Dermis blood vessel endothelial cell (primary cell): Measurements from ENCODE around the gene FMN2. TPM values are rescaled to one million over a fixed set of nuclear protein-coding genes. Genes with fewer than 3 reads are reported as not detected.
"Not testable (repeated sequence)": the region's sequence is repeated elsewhere in the genome, so short reads cannot be mapped to it uniquely, and the experiment has no call there.

ENCODE experiments used
- DNase-seq: peaks from one replicate; pipeline ENCODE4 v3.0.0; 2010
- total RNA-seq: library from RNA; depleted of rRNA; stranded (reverse); fragments of >200 nt; gene quantifications from 2 replicates; pipeline ENCODE4 v1.2.3, GENCODE V29; 2014

Gene FMN2
- total RNA-seq, 1 donor from 2014 or later: 1.5 TPM

- DNase-seq: no peak
Measured at GRCh38 chr1:240258910-240259309, 167.2 kb downstream of the FMN2 start.

GRCh38 chr1:240264494-240264893, 172.8 kb downstream of the FMN2 start:
- DNase-seq: not testable (repeated sequence)

GRCh38 chr1:240271081-240271480, 179.4 kb downstream of the FMN2 start:
- DNase-seq: no peak

- no peak for DNase-seq
Measured at GRCh38 chr1:240274569-240274968, 182.9 kb downstream of the FMN2 start.

- DNase-seq: not testable (repeated sequence)
Measured at GRCh38 chr1:240275219-240275618, 183.5 kb downstream of the FMN2 start.

GRCh38 chr1:240278082-240278481, 186.4 kb downstream of the FMN2 start:
- DNase-seq: no peak

GRCh38 chr1:240280560-240281322, 189.1 kb downstream of the FMN2 start:
- no peak for DNase-seq

GRCh38 chr1:240282061-240282830, 190.6 kb downstream of the FMN2 start:
- DNase-seq: no peak

GRCh38 chr1:240284656-240285414, 193.2 kb downstream of the FMN2 start:
- DNase-seq: no peak

GRCh38 chr1:240285540-240285939, 193.9 kb downstream of the FMN2 start:
- DNase-seq: no peak

GRCh38 chr1:240287722-240288121, 196.0 kb downstream of the FMN2 start:
- DNase-seq: no peak

GRCh38 chr1:240293706-240294105, 202.0 kb downstream of the FMN2 start:
- no peak for DNase-seq

GRCh38 chr1:240294566-240294965, 202.9 kb downstream of the FMN2 start:
- no peak for DNase-seq

GRCh38 chr1:240295811-240296210, 204.1 kb downstream of the FMN2 start:
- no peak for DNase-seq

GRCh38 chr1:240304466-240304865, 212.8 kb downstream of the FMN2 start:
- no peak for DNase-seq

GRCh38 chr1:240306673-240307072, 215.0 kb downstream of the FMN2 start:
- DNase-seq: no peak

GRCh38 chr1:240308096-240308495, 216.4 kb downstream of the FMN2 start:
- no peak for DNase-seq

- no peak for DNase-seq
Measured at GRCh38 chr1:240309769-240310168, 218.1 kb downstream of the FMN2 start.

- DNase-seq: no peak
Measured at GRCh38 chr1:240310226-240310925, 218.7 kb downstream of the FMN2 start.

- no peak for DNase-seq
Measured at GRCh38 chr1:240312872-240313271, 221.2 kb downstream of the FMN2 start.

GRCh38 chr1:240314845-240315801, 223.4 kb downstream of the FMN2 start:
- no peak for DNase-seq
